GM10266 (cell line): ENCODE measurements around the gene GIMAP1.

Experiments used
- DNase-seq: peaks from one replicate; pipeline ENCODE4 v3.0.0; 2012; ENCODE audit errors: extremely low spot score
- TF ChIP-seq, protein P1 (sequence below): IDR thresholded peaks from 2 replicates; pipeline ENCODE4 v1.5.1; 2012; ENCODE audit warnings: mild to moderate bottlenecking, low read depth; ENCODE audit not compliant: control insufficient read depth, insufficient read depth; ENCODE audit errors: missing control alignments

The GIMAP1 gene

GRCh38 chr7:150686030-150686631, 30.3 kb upstream of the GIMAP1 start:
- no peak for DNase-seq
- TF ChIP-seq, protein P1, sequence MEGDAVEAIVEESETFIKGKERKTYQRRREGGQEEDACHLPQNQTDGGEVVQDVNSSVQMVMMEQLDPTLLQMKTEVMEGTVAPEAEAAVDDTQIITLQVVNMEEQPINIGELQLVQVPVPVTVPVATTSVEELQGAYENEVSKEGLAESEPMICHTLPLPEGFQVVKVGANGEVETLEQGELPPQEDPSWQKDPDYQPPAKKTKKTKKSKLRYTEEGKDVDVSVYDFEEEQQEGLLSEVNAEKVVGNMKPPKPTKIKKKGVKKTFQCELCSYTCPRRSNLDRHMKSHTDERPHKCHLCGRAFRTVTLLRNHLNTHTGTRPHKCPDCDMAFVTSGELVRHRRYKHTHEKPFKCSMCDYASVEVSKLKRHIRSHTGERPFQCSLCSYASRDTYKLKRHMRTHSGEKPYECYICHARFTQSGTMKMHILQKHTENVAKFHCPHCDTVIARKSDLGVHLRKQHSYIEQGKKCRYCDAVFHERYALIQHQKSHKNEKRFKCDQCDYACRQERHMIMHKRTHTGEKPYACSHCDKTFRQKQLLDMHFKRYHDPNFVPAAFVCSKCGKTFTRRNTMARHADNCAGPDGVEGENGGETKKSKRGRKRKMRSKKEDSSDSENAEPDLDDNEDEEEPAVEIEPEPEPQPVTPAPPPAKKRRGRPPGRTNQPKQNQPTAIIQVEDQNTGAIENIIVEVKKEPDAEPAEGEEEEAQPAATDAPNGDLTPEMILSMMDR = no peak

DNA sequence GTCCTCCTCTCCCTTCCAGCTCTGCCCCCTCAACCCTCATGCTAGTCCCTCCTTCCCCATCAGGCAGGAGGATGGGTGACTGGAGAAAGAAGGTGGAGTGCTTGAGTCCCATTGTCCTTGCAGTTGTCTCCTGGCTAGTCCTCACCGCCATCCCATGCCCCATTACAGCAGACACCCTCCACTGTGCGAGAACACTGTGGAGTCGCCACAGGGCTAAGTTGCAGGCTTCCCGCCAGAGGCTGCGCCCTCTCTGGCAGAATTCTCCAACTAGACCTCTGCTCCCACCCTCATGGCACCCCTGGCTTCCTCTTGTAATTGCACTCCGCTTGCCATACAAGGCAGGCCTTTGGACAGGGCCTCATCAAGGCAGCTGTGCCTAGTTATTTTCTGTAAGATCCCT, 27.8 kb upstream of the GIMAP1 start:
- TF ChIP-seq, protein P1 = no peak
- DNase-seq = no peak

DNA sequence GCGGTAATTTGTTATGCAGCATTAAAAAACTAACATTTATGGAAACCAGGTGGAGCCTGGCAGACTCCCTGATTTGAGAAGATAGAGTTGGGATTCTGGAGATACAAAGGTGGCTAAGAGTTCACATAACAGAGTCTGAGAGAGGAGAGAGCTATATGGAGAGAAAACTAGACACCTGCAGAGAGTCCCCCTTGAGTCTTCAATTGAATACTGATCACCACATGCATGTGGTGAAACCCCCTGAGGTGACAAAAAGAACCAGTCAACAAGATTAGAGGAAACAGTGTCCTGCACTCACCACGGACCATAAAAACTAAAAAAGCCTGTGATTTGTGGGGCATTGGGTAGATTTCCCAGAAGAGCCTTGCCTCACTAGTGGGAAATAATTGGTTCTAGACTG, 20.8 kb upstream of the GIMAP1 start:
- TF ChIP-seq, protein P1 = no peak
- DNase-seq = no peak

DNA sequence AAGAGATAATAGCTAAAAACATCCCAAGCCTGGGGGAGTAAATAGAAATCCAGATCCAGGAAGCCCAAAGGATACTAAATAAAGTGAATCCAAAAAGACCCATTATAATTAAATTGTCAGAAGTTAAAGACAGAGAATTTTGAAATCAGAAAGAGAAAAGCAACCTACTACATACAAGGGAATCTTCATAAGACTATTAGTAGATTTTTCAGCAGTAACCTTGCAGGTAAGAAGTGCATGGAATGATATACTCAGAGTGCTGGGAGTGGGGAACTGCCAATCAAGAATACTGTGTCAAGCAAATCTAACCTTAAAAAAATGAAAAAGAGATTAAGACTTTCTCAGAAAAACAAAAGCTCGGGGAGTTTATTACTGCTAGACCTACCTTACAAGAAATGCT, 13.2 kb upstream of the GIMAP1 start:
- DNase-seq = no peak
- TF ChIP-seq, protein P1 = no peak

- TF ChIP-seq, protein P1 = no peak
- no peak for DNase-seq
These were observed 1.1 kb upstream of the GIMAP1 start for GRCh38 chr7:150715293-150715692.

DNA sequence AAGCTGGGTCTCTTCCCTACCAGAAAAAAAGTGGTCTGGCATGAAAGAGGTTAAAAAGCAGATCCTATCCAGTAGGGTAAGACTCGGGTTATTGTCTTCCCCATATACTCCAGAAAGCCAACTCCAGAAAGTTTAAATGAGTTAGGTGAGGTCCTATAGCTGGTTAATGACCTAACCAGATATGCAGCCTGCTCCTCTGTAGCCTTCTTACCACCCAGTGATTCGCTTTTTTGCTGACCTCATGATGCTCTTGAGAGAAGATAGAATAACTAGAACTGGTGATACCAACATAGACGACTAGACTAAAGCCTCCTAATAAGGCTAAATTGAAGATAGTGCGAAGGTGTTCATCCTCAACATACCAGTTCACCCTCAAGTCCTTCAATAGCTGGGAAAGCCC, 675 bp upstream of the GIMAP1 start:
- TF ChIP-seq, protein P1 = no peak
- DNase-seq = no peak

GRCh38 chr7:150716939-150717338, 526 bp downstream of the GIMAP1 start:
- DNase-seq = peak; percentile 9
- TF ChIP-seq, protein P1 = no peak
